Body of pancreas (tissue), 4 donors: ENCODE results near the gene SNCAIP. TPM values are rescaled to one million over a fixed set of nuclear protein-coding genes. Genes with fewer than 3 reads are reported as not detected.
A peak's percentile ranks its signal among the peaks of the same experiment; 100 is the strongest.

Experiments
- ATAC-seq: fragments of 150-250 bp; one replicate; pipeline ENCODE4 v1.9.1; 2016
- DNase-seq, 4 donors: peaks; one replicate each; pipeline ENCODE4 v3.0.0-alpha.2; 2019
- H3K27ac ChIP-seq, 4 donors: fragments of 200-600 bp; sonication (generic); 1 replicate in 3 of 4; 2 replicates in 1 of 4; pipeline versions ENCODE4 v1.5.1 to v1.6.1; 2016 to 2019; ENCODE audit warnings: mild to moderate bottlenecking in 1 of 4, mixed read lengths in 1 of 4, moderate library complexity in 1 of 4
- H3K27me3 ChIP-seq, 2 donors: fragments of 200-600 bp; sonication (generic); one replicate each; pipeline ENCODE4 v1.6.0; 2016; ENCODE audit warnings: mild to moderate bottlenecking in 1 of 2
- H3K36me3 ChIP-seq, 2 donors: fragments of 200-600 bp; sonication (generic); replicated peaks in 1 of 2; 2 replicates each; pipeline ENCODE4 v1.5.1; 2016; ENCODE audit warnings: low read depth in 2 of 2; ENCODE audit not compliant: insufficient read depth in 1 of 2
- H3K4me1 ChIP-seq: fragments of 200-600 bp; sonication (generic); one replicate; pipeline ENCODE4 v1.6.0; 2016
- H3K4me3 ChIP-seq, 2 donors: fragments of 200-600 bp; sonication (generic); 1 replicate in 1 of 2; 2 replicates in 1 of 2; pipeline ENCODE4 v1.5.1; 2016 to 2019
- H3K9me3 ChIP-seq, 3 donors: fragments of 200-600 bp; sonication (generic); 1 replicate in 2 of 3; 2 replicates in 1 of 3; pipeline ENCODE4 v1.5.1; 2016
- POLR2A ChIP-seq, 3 donors: fragments of 450-650 bp; IDR thresholded peaks; one replicate each; pipeline ENCODE4 v1.6.1; 2016; ENCODE audit warnings: antibody characterized with exemption in 3 of 3, mild to moderate bottlenecking in 2 of 3
- WGBS, 2 donors: methylation state at CpG; one replicate each; pipeline ENCODE4 v1.1.5; 2017; 5-methylcytosine and 5-hydroxymethylcytosine counted together
- intact Hi-C: fragments of 100-400 bp; cut with DNase I; formaldehyde crosslinking; loops from one replicate; pipeline ENCODE4 v1.15.1; 2023
- total RNA-seq, 2 donors: library from RNA; depleted of rRNA; stranded (reverse); fragments of >200 nt; gene quantifications; one replicate each; pipeline ENCODE4 v1.1.0, GENCODE V29; 2016
- TF ChIP-seq, protein P1 (sequence below), 7 experiments: fragments of 450-650 bp in 4 of 7; fragments of 200-600 bp in 3 of 7; sonication (generic) in 3 of 7; IDR thresholded peaks; one replicate each; pipeline ENCODE4 v1.5.1; 2016 to 2019; ENCODE audit warnings: antibody characterized with exemption in 7 of 7

SNCAIP gene
- total RNA-seq, 2 donors from 2014 or later = 1.3 to 2.6 TPM

GRCh38 chr5:122415030-122415800, 103.2 kb downstream of the SNCAIP start:
- Histone ChIP-seq H3K36me3 (no peaks in the 10 kb centered on the region), H3K9me3 (no peaks in the 10 kb centered on the region), H3K27me3 (no peaks in the 10 kb centered on the region), H3K4me1 (no peaks in the 10 kb centered on the region), H3K4me3 (no peak overlapping the region), H3K27ac (no peak overlapping the region)
- intact Hi-C loops = no loop called here
- peak; percentile 36 to 49 (median 43) for DNase-seq
- WGBS, 2 donors = 36 to 38% methylated on average over 7 of the region's 7 CpGs
- TF ChIP-seq, protein P1, sequence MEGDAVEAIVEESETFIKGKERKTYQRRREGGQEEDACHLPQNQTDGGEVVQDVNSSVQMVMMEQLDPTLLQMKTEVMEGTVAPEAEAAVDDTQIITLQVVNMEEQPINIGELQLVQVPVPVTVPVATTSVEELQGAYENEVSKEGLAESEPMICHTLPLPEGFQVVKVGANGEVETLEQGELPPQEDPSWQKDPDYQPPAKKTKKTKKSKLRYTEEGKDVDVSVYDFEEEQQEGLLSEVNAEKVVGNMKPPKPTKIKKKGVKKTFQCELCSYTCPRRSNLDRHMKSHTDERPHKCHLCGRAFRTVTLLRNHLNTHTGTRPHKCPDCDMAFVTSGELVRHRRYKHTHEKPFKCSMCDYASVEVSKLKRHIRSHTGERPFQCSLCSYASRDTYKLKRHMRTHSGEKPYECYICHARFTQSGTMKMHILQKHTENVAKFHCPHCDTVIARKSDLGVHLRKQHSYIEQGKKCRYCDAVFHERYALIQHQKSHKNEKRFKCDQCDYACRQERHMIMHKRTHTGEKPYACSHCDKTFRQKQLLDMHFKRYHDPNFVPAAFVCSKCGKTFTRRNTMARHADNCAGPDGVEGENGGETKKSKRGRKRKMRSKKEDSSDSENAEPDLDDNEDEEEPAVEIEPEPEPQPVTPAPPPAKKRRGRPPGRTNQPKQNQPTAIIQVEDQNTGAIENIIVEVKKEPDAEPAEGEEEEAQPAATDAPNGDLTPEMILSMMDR (IDR thresholded peaks at IDR 0.05) = peak; percentile 16 to 64 (median 49)
- no peak for TF ChIP-seq POLR2A (IDR thresholded peaks at IDR 0.05)
- ATAC-seq = peak; percentile 71

- Histone ChIP-seq H3K4me1 (no peaks in the 10 kb centered on the region), H3K4me3 (no peak overlapping the region), H3K27ac (no peak overlapping the region), H3K9me3 (no peaks in the 10 kb centered on the region), H3K36me3 (no peaks in the 10 kb centered on the region), H3K27me3 (no peaks in the 10 kb centered on the region)
- DNase-seq = no peak
- intact Hi-C loops = no loop called here
- TF ChIP-seq, protein P1 (IDR thresholded peaks at IDR 0.05) = no peak
- no peak for TF ChIP-seq POLR2A (IDR thresholded peaks at IDR 0.05)
- 61 to 62% methylated on average over 5 of the region's 5 CpGs for WGBS, 2 donors
- no peak for ATAC-seq
Observed at GRCh38 chr5:122415801-122416120, 103.7 kb downstream of the SNCAIP start.

- ATAC-seq = no peak
- no peak for TF ChIP-seq POLR2A (IDR thresholded peaks at IDR 0.05)
- TF ChIP-seq, protein P1 (IDR thresholded peaks at IDR 0.05) = no peak
- H3K4me1 ChIP-seq = no peaks in the 10 kb centered on the region
- no peaks in the 10 kb centered on the region for H3K27me3 ChIP-seq
- no peak overlapping the region for H3K27ac ChIP-seq
- 64 to 65% methylated on average over 3 of the region's 3 CpGs for WGBS, 2 donors
- DNase-seq = no peak
- H3K4me3 ChIP-seq = no peak overlapping the region
- H3K36me3 ChIP-seq = no peaks in the 10 kb centered on the region
- intact Hi-C loops = no loop called here
- no peaks in the 10 kb centered on the region for H3K9me3 ChIP-seq
Observed at GRCh38 chr5:122419142-122419894, 107.3 kb downstream of the SNCAIP start.

DNA sequence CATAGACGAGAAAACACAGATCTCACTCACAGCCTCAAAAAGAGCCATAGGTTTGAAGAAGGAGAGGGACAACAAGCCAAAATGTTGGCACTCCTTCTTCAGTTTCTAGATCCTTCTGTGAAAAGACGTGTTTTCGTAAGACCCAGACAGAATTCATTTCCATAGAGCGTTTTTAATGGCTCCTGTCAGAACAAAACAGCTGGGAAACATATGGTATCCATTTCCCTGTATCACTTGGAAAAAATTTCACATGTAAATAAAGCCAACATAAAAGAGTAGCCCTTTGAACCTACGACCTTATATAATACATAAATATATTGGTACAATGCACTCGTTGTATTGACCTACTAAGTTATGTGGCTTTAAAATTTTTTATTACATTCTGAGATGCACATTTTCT, 108.1 kb downstream of the SNCAIP start:
- ATAC-seq = no peak
- H3K4me3 ChIP-seq = no peak overlapping the region
- no peaks in the 10 kb centered on the region for H3K9me3 ChIP-seq
- H3K27me3 ChIP-seq = no peaks in the 10 kb centered on the region
- no peak for TF ChIP-seq POLR2A (IDR thresholded peaks at IDR 0.05)
- TF ChIP-seq, protein P1 (IDR thresholded peaks at IDR 0.05) = no peak
- no peak for DNase-seq
- no peaks in the 10 kb centered on the region for H3K36me3 ChIP-seq
- H3K4me1 ChIP-seq = no peaks in the 10 kb centered on the region
- H3K27ac ChIP-seq = no peak overlapping the region
- WGBS, 2 donors = 34 to 38% methylated on average over 6 of the region's 6 CpGs
- intact Hi-C loops = no loop called here
